ENCODE data around the gene GNG11. TPM values are rescaled to one million over a fixed set of nuclear protein-coding genes. Genes with fewer than 3 reads are reported as not detected.

Gene GNG11
- total RNA-seq, 1 donor: 7.6 TPM

DNA sequence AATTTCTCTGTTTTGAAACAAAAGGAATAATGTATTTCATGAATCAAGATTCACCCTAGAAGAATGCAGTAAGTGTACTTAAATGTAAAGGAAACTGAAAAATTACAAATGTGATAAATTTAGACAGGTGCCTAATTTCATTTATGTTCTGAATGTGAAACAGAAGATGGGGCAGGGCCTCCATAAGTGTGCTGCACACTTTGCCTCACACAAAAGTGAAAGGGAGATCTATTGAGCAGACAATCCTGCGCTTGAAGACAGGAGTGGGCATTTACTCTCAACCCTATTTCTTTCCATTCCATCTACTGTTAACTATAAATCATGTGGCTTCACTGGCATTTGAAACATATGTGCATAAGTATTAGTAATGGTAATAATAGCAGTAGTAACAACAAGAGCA is 36.2 kb downstream of the GNG11 start:
- TF ChIP-seq, protein P1, sequence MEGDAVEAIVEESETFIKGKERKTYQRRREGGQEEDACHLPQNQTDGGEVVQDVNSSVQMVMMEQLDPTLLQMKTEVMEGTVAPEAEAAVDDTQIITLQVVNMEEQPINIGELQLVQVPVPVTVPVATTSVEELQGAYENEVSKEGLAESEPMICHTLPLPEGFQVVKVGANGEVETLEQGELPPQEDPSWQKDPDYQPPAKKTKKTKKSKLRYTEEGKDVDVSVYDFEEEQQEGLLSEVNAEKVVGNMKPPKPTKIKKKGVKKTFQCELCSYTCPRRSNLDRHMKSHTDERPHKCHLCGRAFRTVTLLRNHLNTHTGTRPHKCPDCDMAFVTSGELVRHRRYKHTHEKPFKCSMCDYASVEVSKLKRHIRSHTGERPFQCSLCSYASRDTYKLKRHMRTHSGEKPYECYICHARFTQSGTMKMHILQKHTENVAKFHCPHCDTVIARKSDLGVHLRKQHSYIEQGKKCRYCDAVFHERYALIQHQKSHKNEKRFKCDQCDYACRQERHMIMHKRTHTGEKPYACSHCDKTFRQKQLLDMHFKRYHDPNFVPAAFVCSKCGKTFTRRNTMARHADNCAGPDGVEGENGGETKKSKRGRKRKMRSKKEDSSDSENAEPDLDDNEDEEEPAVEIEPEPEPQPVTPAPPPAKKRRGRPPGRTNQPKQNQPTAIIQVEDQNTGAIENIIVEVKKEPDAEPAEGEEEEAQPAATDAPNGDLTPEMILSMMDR (IDR thresholded peaks at IDR 0.05; ENCODE audit: extremely low read depth, low read depth, low read length): no peak
- no peak overlapping the region for H3K4me3 ChIP-seq (ENCODE audit: insufficient read depth, low read length)
- peak overlapping the region; percentile 55 for H3K4me2 ChIP-seq (ENCODE audit: insufficient read depth, low read length)
- no peaks in the 10 kb centered on the region for H4K20me1 ChIP-seq (ENCODE audit: insufficient read depth, low read length)
- no peaks in the 10 kb centered on the region for H3K79me2 ChIP-seq (ENCODE audit: insufficient read depth, low read length)
- DNase-seq (ENCODE audit: insufficient read length, low spot score, missing footprints): no peak
- H3K36me3 ChIP-seq (ENCODE audit: insufficient read depth, low read length): no peaks in the 10 kb centered on the region
- no peaks in the 10 kb centered on the region for H3K27me3 ChIP-seq (ENCODE audit: insufficient read depth, low read length)
- H3K9me3 ChIP-seq (ENCODE audit: low read depth, low read length): no peaks in the 10 kb centered on the region
- peaks cover 11% of the 10 kb centered on the region for H3K4me1 ChIP-seq (ENCODE audit: insufficient read depth, low read length)
- H3K27ac ChIP-seq (ENCODE audit: low read depth, low read length): no peak overlapping the region
- H2AFZ ChIP-seq (ENCODE audit: low read length): no peak overlapping the region

DNA sequence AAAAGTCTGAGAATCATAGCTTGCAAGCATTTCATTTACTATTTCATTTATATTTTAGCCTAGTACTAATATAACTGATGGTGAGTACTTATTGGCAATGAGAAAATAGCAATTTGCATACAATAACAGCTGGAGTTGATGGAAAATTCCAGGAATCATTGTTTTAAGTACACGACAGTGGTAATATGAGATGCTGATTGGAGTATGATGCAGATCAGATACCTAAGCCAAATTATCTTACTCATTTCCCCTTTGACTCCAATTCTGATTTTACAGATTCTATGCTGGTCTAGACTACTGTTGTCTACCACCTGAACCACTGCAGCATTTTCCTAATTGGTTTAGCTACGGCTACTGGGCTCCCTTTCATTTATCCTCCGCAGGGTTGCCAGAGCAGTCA is 36.7 kb downstream of the GNG11 start:
- Histone ChIP-seq H3K27ac (ENCODE audit: low read depth, low read length) (no peak overlapping the region), H3K4me2 (ENCODE audit: insufficient read depth, low read length) (peak overlapping the region; percentile 55)

DNA sequence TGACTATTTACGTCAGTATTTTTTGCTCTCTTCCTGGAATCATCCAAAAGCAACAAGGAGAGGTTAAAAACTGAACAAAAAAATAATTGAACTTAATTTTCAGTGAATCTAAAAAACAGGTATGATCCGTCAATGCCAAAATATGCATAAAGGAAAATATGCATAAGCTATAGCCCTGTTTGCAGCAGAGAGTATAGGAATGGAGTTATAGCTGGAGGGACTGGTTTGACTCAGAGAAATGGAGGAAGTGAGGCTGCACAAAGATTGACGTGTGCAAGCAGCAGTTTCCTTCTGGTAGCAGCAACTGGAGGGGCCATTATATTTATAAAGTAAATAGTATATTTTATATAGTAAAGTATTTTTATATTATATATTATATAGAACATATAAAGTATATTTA is 37.1 kb downstream of the GNG11 start:
- H3K4me3 ChIP-seq (ENCODE audit: insufficient read depth, low read length): no peak overlapping the region
- peaks cover 11% of the 10 kb centered on the region for H3K4me1 ChIP-seq (ENCODE audit: insufficient read depth, low read length)
- H3K4me2 ChIP-seq (ENCODE audit: insufficient read depth, low read length): peak overlapping the region; percentile 55
- H3K27me3 ChIP-seq (ENCODE audit: insufficient read depth, low read length): no peaks in the 10 kb centered on the region
- DNase-seq (ENCODE audit: insufficient read length, low spot score, missing footprints): no peak
- H3K9me3 ChIP-seq (ENCODE audit: low read depth, low read length): no peaks in the 10 kb centered on the region
- H3K79me2 ChIP-seq (ENCODE audit: insufficient read depth, low read length): no peaks in the 10 kb centered on the region
- H3K27ac ChIP-seq (ENCODE audit: low read depth, low read length): no peak overlapping the region
- TF ChIP-seq, protein P1 (IDR thresholded peaks at IDR 0.05; ENCODE audit: extremely low read depth, low read depth, low read length): no peak
- no peaks in the 10 kb centered on the region for H4K20me1 ChIP-seq (ENCODE audit: insufficient read depth, low read length)
- H3K36me3 ChIP-seq (ENCODE audit: insufficient read depth, low read length): no peaks in the 10 kb centered on the region
- peak overlapping the region; percentile 16 for H2AFZ ChIP-seq (ENCODE audit: low read length)

More for the DNA sequence above, 36.7 kb downstream of the GNG11 start:
- Histone ChIP-seq H4K20me1 (ENCODE audit: insufficient read depth, low read length) (no peaks in the 10 kb centered on the region), H3K9me3 (ENCODE audit: low read depth, low read length) (no peaks in the 10 kb centered on the region), H3K27me3 (ENCODE audit: insufficient read depth, low read length) (no peaks in the 10 kb centered on the region), H3K4me3 (ENCODE audit: insufficient read depth, low read length) (peak overlapping the region; percentile 5), H2AFZ (ENCODE audit: low read length) (peak overlapping the region; percentile 16), H3K36me3 (ENCODE audit: insufficient read depth, low read length) (no peaks in the 10 kb centered on the region), H3K4me1 (ENCODE audit: insufficient read depth, low read length) (peaks cover 11% of the 10 kb centered on the region), H3K79me2 (ENCODE audit: insufficient read depth, low read length) (no peaks in the 10 kb centered on the region)
- TF ChIP-seq, protein P1 (IDR thresholded peaks at IDR 0.05; ENCODE audit: extremely low read depth, low read depth, low read length): no peak
- DNase-seq (ENCODE audit: insufficient read length, low spot score, missing footprints): no peak

DNA sequence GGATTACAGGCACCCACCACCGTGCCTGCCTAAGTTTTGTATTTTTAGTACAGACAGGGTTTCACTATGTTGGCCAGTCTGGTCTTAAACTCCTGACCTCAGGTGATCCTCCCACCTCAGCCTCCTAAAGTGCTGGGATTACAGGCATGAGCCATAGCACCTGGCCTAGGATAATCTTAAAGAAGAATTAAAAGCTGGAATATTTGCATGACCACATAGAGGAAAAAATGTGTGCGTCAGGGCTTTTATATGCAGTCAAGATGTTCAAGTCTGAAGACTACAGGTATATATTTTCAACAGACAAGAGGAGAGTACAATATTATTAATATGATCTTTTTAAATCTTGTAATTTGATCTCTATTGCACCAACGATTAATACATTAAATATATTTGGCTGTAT is 39.5 kb downstream of the GNG11 start:
- Histone ChIP-seq H3K27ac (ENCODE audit: low read depth, low read length) (no peak overlapping the region), H3K79me2 (ENCODE audit: insufficient read depth, low read length) (no peaks in the 10 kb centered on the region), H3K4me2 (ENCODE audit: insufficient read depth, low read length) (no peak overlapping the region), H3K4me3 (ENCODE audit: insufficient read depth, low read length) (no peak overlapping the region), H3K9me3 (ENCODE audit: low read depth, low read length) (no peaks in the 10 kb centered on the region), H4K20me1 (ENCODE audit: insufficient read depth, low read length) (no peaks in the 10 kb centered on the region), H3K36me3 (ENCODE audit: insufficient read depth, low read length) (no peaks in the 10 kb centered on the region), H2AFZ (ENCODE audit: low read length) (no peak overlapping the region), H3K4me1 (ENCODE audit: insufficient read depth, low read length) (peaks cover 11% of the 10 kb centered on the region), H3K27me3 (ENCODE audit: insufficient read depth, low read length) (no peaks in the 10 kb centered on the region)
- DNase-seq (ENCODE audit: insufficient read length, low spot score, missing footprints): no peak
- TF ChIP-seq, protein P1 (IDR thresholded peaks at IDR 0.05; ENCODE audit: extremely low read depth, low read depth, low read length): no peak
